NB4 (cell line): Measurements from ENCODE around the gene SPEN.

Source experiments
- POLR2A ChIP-seq: IDR thresholded peaks from 2 replicates; pipeline ENCODE4 v1.6.1; 2011; ENCODE audit warnings: mild to moderate bottlenecking; ENCODE audit not compliant: insufficient read length; ENCODE audit errors: extremely low read depth
- TF ChIP-seq, protein P1 (sequence below): IDR thresholded peaks from one replicate; pipeline ENCODE4 v1.5.1; 2012; ENCODE audit warnings: low read depth, low read length
- TF ChIP-seq, protein P2 (sequence below): IDR thresholded peaks from 2 replicates; pipeline ENCODE4 v1.6.1; 2011; ENCODE audit warnings: low read depth, low read length

DNA sequence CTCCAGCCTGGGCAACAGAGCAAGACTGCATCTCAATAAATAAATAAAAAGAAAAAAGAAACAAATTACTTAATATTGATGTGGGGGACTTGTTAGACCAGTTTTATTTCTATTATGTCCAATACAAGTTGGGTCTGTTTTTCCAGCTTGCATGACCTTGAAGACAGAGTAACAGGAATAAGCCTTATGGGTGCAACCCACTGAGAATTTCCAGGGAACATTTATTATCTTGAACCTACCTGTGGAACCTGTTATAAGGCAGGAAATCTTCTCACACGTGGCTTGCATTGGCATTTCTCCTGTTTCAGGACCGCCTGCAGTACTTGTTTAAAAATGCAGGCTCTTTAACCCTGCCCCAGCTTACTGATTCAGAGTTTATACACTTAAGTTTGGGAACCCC, 64.4 kb downstream of the SPEN start:
- TF ChIP-seq, protein P1, sequence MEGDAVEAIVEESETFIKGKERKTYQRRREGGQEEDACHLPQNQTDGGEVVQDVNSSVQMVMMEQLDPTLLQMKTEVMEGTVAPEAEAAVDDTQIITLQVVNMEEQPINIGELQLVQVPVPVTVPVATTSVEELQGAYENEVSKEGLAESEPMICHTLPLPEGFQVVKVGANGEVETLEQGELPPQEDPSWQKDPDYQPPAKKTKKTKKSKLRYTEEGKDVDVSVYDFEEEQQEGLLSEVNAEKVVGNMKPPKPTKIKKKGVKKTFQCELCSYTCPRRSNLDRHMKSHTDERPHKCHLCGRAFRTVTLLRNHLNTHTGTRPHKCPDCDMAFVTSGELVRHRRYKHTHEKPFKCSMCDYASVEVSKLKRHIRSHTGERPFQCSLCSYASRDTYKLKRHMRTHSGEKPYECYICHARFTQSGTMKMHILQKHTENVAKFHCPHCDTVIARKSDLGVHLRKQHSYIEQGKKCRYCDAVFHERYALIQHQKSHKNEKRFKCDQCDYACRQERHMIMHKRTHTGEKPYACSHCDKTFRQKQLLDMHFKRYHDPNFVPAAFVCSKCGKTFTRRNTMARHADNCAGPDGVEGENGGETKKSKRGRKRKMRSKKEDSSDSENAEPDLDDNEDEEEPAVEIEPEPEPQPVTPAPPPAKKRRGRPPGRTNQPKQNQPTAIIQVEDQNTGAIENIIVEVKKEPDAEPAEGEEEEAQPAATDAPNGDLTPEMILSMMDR: no peak
- TF ChIP-seq POLR2A: no peak
- TF ChIP-seq, protein P2, sequence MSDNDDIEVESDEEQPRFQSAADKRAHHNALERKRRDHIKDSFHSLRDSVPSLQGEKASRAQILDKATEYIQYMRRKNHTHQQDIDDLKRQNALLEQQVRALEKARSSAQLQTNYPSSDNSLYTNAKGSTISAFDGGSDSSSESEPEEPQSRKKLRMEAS: no peak
